HG03571 (cell line): ENCODE data around the gene QSOX2.

Source experiments
- ATAC-seq: cut with Tn5 transposase; IDR thresholded peaks from one replicate; pipeline ENCODE4 v1.9.1; 2021; ENCODE audit not compliant: unreplicated experiment

Gene QSOX2

GRCh38 chr9:136223871-136224640, 21.6 kb downstream of the QSOX2 start:
- no peak for ATAC-seq

GRCh38 chr9:136222906-136223285, 22.7 kb downstream of the QSOX2 start:
- ATAC-seq, result no peak

GRCh38 chr9:136222166-136222905, 23.3 kb downstream of the QSOX2 start:
- no peak for ATAC-seq

- ATAC-seq, result no peak
Measured at GRCh38 chr9:136220017-136220729, 25.4 kb downstream of the QSOX2 start.

GRCh38 chr9:136219276-136219675, 26.3 kb downstream of the QSOX2 start:
- ATAC-seq, result no peak

- no peak for ATAC-seq
Measured at GRCh38 chr9:136218673-136219072, 26.9 kb downstream of the QSOX2 start.

GRCh38 chr9:136218271-136218670, 27.3 kb downstream of the QSOX2 start:
- no peak for ATAC-seq

GRCh38 chr9:136216541-136217244, 28.9 kb downstream of the QSOX2 start:
- ATAC-seq, result no peak

GRCh38 chr9:136213733-136214132, 31.9 kb downstream of the QSOX2 start:
- ATAC-seq, result no peak

- ATAC-seq, result no peak
Measured at GRCh38 chr9:136212345-136212950, 33.2 kb downstream of the QSOX2 start.

- no peak for ATAC-seq
Measured at GRCh38 chr9:136211441-136212344, 33.9 kb downstream of the QSOX2 start.

GRCh38 chr9:136211006-136211405, 34.6 kb downstream of the QSOX2 start:
- no peak for ATAC-seq

GRCh38 chr9:136210276-136210675, 35.3 kb downstream of the QSOX2 start:
- ATAC-seq, result no peak

- no peak for ATAC-seq
Measured at GRCh38 chr9:136209786-136210185, 35.8 kb downstream of the QSOX2 start.

- ATAC-seq, result no peak
Measured at GRCh38 chr9:136209232-136209631, 36.4 kb downstream of the QSOX2 start.

GRCh38 chr9:136208675-136209074, 36.9 kb downstream of the QSOX2 start:
- no peak for ATAC-seq

- ATAC-seq, result no peak
Measured at GRCh38 chr9:136207616-136208015, 38.0 kb downstream of the QSOX2 start.

- no peak for ATAC-seq
Measured at GRCh38 chr9:136206602-136207275, 38.9 kb downstream of the QSOX2 start.

GRCh38 chr9:136205707-136205992, 40.0 kb downstream of the QSOX2 start:
- no peak for ATAC-seq
